Brain pericyte (primary cell): ENCODE measurements around the gene SEC22C.

ENCODE experiments used
- DNase-seq: peaks from one replicate; pipeline ENCODE4 v3.0.0-alpha.2; 2012; ENCODE audit warnings: low read depth, low spot score

The SEC22C gene

DNA sequence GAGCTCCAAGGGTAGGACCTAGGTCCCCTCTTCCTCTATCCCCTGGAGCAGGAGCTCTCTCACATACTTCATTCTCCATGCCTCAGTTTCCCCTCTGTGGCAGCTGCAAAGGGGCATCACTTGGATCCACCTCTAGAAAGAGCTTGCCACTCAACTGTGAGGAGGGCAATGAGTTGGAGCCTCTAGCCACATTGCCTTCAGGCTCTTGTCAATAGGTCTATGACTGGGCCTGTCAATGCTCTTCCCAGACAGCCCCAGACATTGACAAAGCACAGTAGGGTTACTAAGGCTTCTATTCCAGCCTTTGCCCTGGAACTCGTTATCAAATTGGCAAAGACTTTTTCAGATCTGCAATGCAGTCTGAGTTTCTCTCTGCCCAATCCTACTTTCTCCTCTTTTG is 83.7 kb downstream of the SEC22C start:
- no peak for DNase-seq
